Esophagus squamous epithelium (tissue), 5 donors: ENCODE results near the gene SDF2L1. TPM values are rescaled to one million over a fixed set of nuclear protein-coding genes. Genes with fewer than 3 reads are reported as not detected.
A peak's percentile ranks its signal among the peaks of the same experiment; 100 is the strongest.

ENCODE experiments used
- DNase-seq: peaks from one replicate; lab custom pipeline; 2025; lab: John Stamatoyannopoulos, UW
- H3K27ac ChIP-seq, 4 donors: fragments of 200-600 bp; sonication (generic); one replicate each; pipeline ENCODE4 v1.5.1; 2016 to 2019; ENCODE audit warnings: mild to moderate bottlenecking in 1 of 4
- H3K27me3 ChIP-seq, 4 donors: fragments of 200-600 bp; sonication (generic); 1 replicate in 3 of 4; 2 replicates in 1 of 4; pipeline versions ENCODE4 v1.5.1 to v1.6.0; 2017 to 2021; ENCODE audit warnings: antibody characterized with exemption in 1 of 4
- H3K36me3 ChIP-seq, 3 donors: fragments of 200-600 bp; sonication (generic); one replicate each; pipeline ENCODE4 v1.5.1; 2016 to 2019
- H3K4me1 ChIP-seq, 3 donors: fragments of 200-600 bp; sonication (generic); one replicate each; pipeline ENCODE4 v1.5.1; 2017 to 2019
- H3K4me3 ChIP-seq, 4 donors: fragments of 200-600 bp; sonication (generic); 1 replicate in 3 of 4; 2 replicates in 1 of 4; pipeline ENCODE4 v1.5.1; 2016 to 2019; ENCODE audit warnings: mild to moderate bottlenecking in 2 of 4, moderate library complexity in 1 of 4
- H3K9me3 ChIP-seq, 3 donors: fragments of 200-600 bp; sonication (generic); one replicate each; pipeline ENCODE4 v1.5.1; 2016 to 2019
- POLR2A ChIP-seq, 4 donors: fragments of 450-650 bp; IDR thresholded peaks; one replicate each; pipeline ENCODE4 v1.6.1; 2017; ENCODE audit warnings: antibody characterized with exemption in 4 of 4, mild to moderate bottlenecking in 4 of 4, moderate library complexity in 3 of 4
- WGBS, 2 donors: methylation state at CpG; one replicate each; pipeline ENCODE4 v1.1.5; 2018; 5-methylcytosine and 5-hydroxymethylcytosine counted together
- intact Hi-C: fragments of 100-400 bp; cut with DNase I; formaldehyde crosslinking; loops from one replicate; pipeline ENCODE4 v1.15.0; 2022
- total RNA-seq, 4 donors: library from RNA; depleted of rRNA; stranded (reverse); fragments of >200 nt; gene quantifications; one replicate each; pipeline ENCODE4 v1.1.0, GENCODE V29; 2016
- TF ChIP-seq, protein P1 (sequence below), 6 experiments: fragments of 450-650 bp in 4 of 6; fragments of 200-600 bp in 2 of 6; sonication (generic) in 2 of 6; IDR thresholded peaks; one replicate each; pipeline ENCODE4 v1.5.1; 2016 to 2019; ENCODE audit warnings: antibody characterized with exemption in 6 of 6, mild to moderate bottlenecking in 4 of 6, moderate library complexity in 4 of 6
- donor health status: DM: yes; HTN: yes; CAD: no.

Gene SDF2L1
- total RNA-seq, 4 donors from 2014 or later, result 19.6 to 29.7 (median 24.6) TPM

DNA sequence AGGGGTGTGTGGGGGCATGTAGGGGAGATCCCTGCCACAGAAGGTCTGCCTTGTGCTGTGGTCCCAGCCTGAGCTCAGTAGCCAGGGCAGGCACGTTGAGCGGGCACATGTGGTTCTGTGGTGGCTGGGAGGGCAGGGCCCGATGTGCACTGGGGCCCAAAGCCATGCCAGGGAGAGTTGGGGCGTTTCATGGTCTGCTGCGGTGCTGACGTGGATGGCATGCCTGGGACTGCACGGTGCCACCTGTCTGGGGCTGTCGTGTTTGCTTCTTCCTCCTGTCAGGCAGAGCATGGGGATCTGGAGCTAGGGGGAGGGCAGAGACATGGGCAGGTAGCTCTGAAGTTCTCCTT lies 43.0 kb downstream of the SDF2L1 start:
- 83 to 86% methylated on average over 4 to 6 of the region's 8 CpGs for WGBS, 2 donors

DNA sequence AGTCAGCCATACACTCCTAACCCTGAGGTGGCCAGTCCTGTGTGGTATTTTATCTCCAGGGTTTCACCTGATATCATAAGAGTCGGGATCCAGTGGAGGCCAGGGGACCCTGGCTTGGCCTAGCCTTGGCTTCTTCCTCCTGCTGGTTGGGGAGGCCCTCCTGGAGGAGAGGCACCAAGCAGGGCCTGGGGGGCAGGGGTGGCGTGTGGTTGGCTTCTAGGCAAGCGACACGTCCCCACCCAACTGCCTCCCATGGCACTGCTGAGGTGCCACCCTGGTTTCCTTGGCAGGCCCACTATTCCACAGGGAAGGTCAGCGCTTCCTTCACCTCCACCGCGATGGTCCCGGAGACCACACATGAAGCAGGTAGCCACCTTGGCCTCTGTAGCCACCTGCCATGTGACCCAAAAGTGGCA lies 44.1 kb downstream of the SDF2L1 start:
- no peak for DNase-seq
- intact Hi-C loops, result no loop called here
- Histone ChIP-seq H3K4me1 (no peaks in the 10 kb centered on the region), H3K4me3 (no peak overlapping the region), H3K27ac (no peak overlapping the region), H3K27me3 (no peaks in the 10 kb centered on the region), H3K36me3 (peaks cover 10 to 100% (median 39%) of the 10 kb centered on the region in 3 donors), H3K9me3 (no peaks in the 10 kb centered on the region)
- WGBS, 2 donors, result 100% methylated on average over 2 of the region's 8 CpGs; no CpG with 5 or more reads in 1 of the 2 donors
- TF ChIP-seq, protein P1, sequence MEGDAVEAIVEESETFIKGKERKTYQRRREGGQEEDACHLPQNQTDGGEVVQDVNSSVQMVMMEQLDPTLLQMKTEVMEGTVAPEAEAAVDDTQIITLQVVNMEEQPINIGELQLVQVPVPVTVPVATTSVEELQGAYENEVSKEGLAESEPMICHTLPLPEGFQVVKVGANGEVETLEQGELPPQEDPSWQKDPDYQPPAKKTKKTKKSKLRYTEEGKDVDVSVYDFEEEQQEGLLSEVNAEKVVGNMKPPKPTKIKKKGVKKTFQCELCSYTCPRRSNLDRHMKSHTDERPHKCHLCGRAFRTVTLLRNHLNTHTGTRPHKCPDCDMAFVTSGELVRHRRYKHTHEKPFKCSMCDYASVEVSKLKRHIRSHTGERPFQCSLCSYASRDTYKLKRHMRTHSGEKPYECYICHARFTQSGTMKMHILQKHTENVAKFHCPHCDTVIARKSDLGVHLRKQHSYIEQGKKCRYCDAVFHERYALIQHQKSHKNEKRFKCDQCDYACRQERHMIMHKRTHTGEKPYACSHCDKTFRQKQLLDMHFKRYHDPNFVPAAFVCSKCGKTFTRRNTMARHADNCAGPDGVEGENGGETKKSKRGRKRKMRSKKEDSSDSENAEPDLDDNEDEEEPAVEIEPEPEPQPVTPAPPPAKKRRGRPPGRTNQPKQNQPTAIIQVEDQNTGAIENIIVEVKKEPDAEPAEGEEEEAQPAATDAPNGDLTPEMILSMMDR (IDR thresholded peaks at IDR 0.05), result no peak
- no peak for TF ChIP-seq POLR2A (IDR thresholded peaks at IDR 0.05)

More for the DNA sequence above, 43.0 kb downstream of the SDF2L1 start:
- no peaks in the 10 kb centered on the region for H3K9me3 ChIP-seq
- H3K36me3 ChIP-seq, result peaks cover 10 to 96% (median 37%) of the 10 kb centered on the region in 3 donors
- TF ChIP-seq POLR2A (IDR thresholded peaks at IDR 0.05), result no peak
- TF ChIP-seq, protein P1 (IDR thresholded peaks at IDR 0.05), result no peak
- no peak for DNase-seq
- H3K27me3 ChIP-seq, result no peaks in the 10 kb centered on the region
- no peak overlapping the region for H3K4me3 ChIP-seq
- no peaks in the 10 kb centered on the region for H3K4me1 ChIP-seq
- no peak overlapping the region for H3K27ac ChIP-seq
- intact Hi-C loops, result no loop called here

DNA sequence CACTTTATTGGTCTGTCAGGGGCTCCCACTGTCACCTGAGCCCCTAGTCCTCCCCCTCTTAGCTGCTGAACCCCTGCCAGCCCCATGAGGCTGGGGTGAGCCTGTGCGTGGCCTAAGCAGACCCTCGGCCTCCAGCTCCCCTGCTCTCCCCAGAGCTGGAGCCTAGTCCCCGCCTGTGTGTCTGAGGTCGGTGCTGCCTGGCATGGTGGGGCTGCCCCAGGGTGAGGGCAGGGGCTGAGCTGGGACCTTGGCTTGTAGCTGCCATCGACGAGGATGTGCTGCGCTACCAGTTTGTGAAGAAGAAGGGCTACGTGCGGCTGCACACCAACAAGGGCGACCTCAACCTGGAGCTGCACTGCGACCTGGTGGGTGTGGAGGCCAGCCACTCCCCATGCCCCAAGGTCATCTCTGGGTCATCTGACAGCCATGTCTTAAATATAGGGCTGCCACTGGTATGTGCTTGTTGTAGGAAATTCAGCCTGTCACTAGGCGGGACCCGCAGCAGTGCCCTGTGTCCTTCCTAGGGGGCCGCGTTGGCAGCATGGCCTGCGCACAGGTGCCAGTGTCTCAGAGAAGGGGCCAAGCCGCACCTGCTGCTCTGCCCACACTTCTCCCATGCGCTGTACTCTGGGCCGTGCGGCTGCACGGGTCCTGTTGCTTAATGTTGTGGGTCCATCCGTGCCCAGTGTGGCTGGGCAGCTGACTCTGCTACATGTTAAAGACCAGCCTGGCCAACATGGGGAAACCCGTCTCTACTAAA lies 44.7 kb downstream of the SDF2L1 start:
- Histone ChIP-seq H3K4me1 (no peaks in the 10 kb centered on the region), H3K27ac (no peak overlapping the region), H3K36me3 (peaks cover 6 to 100% (median 45%) of the 10 kb centered on the region in 3 donors), H3K9me3 (no peaks in the 10 kb centered on the region), H3K4me3 (no peak overlapping the region), H3K27me3 (no peaks in the 10 kb centered on the region)
- intact Hi-C loops, result no loop called here
- no peak for DNase-seq
- no peak for TF ChIP-seq POLR2A (IDR thresholded peaks at IDR 0.05)
- TF ChIP-seq, protein P1 (IDR thresholded peaks at IDR 0.05), result no peak
- 100% methylated on average over 1 of the region's 23 CpGs for WGBS, 2 donors

DNA sequence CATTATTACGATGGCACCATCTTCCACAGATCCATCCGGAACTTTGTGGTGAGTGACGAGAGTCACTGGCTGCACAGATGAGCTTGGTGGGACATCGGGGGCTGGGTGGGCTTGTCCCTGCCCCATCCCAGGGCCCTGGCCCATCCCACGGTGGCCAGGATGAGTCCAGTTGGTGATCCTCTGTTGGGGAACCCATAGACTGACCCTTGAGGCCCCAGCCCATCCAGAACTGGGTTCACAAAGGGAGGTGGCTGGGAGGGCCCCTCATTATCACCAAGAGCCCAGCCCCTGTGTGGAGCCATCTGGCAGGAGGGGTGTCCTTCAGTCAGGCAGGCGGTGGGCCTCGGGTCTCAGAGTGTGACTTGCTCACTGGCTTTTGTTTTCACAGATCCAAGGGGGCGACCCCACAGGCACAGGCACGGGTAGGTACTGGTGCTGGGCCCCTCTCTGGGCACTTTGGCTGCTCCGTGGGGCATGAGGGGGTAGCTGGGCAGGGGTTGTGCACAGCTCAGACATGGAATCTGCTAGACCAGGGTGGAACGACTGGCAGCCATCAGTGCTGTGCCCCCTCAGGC lies 45.7 kb downstream of the SDF2L1 start:
- intact Hi-C loops, result no loop called here
- H3K36me3 ChIP-seq, result peaks cover 0 to 100% (median 38%) of the 10 kb centered on the region in 3 donors
- WGBS, 2 donors, result 95 to 100% methylated on average over 4 to 10 of the region's 11 CpGs

DNA sequence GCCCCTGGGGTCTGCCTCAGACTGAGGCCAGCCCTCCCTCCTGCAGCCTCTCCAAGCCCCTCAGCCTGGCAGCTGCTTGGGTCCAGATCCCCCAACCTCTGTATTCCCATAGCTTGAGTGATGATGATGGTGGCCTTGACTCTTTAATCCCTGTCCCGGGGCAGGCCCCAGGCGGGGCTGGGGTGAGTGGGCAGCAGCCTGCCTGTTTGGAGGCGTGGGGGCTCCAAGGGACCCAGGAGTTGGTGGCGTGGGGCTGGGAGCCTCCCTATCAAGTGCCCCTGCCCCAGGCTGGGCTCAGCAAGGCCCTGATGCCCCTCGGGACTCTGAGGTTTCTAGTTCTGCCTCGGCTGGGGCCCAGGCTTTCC lies 46.2 kb downstream of the SDF2L1 start:
- Histone ChIP-seq H3K4me3 (no peak overlapping the region), H3K36me3 (peaks cover 3 to 100% (median 37%) of the 10 kb centered on the region in 3 donors), H3K4me1 (no peaks in the 10 kb centered on the region), H3K9me3 (no peaks in the 10 kb centered on the region), H3K27me3 (no peaks in the 10 kb centered on the region), H3K27ac (peak overlapping the region in 1 of 4 donors; percentile 12)
- intact Hi-C loops, result no loop called here
- TF ChIP-seq POLR2A (IDR thresholded peaks at IDR 0.05), result no peak
- TF ChIP-seq, protein P1 (IDR thresholded peaks at IDR 0.05), result no peak
- no peak for DNase-seq
- no CpG with 5 or more reads among the region's 6 CpGs for WGBS, 2 donors

More for the DNA sequence above, 45.7 kb downstream of the SDF2L1 start:
- no peaks in the 10 kb centered on the region for H3K9me3 ChIP-seq
- no peak overlapping the region for H3K27ac ChIP-seq
- no peak overlapping the region for H3K4me3 ChIP-seq
- H3K4me1 ChIP-seq, result no peaks in the 10 kb centered on the region
- no peak for DNase-seq
- H3K27me3 ChIP-seq, result no peaks in the 10 kb centered on the region
- TF ChIP-seq, protein P1 (IDR thresholded peaks at IDR 0.05), result no peak
- no peak for TF ChIP-seq POLR2A (IDR thresholded peaks at IDR 0.05)
